Activated gamma-delta T cell (primary cell): ENCODE data around the gene AXDND1.

Experiments used
- DNase-seq: peaks from one replicate; lab custom pipeline; 2025; lab: John Stamatoyannopoulos, UW

The AXDND1 gene

GRCh38 chr1:179575497-179576314 is 209.9 kb downstream of the AXDND1 start, which contains the start of gene NPHS2:
NPHS2 (minus strand) TSS chr1:179575948; CDS start chr1:179575864, 84 bp downstream.
- no peak for DNase-seq

GRCh38 chr1:179576509-179576908 is 210.7 kb downstream of the AXDND1 start:
- no peak for DNase-seq

- DNase-seq, result no peak
These were observed 218.1 kb downstream of the AXDND1 start for GRCh38 chr1:179583771-179584320.

- no peak for DNase-seq
These were observed 220.5 kb downstream of the AXDND1 start for GRCh38 chr1:179586107-179586823.

GRCh38 chr1:179587336-179587735 is 221.6 kb downstream of the AXDND1 start:
- DNase-seq, result no peak

GRCh38 chr1:179588425-179589024 is 222.8 kb downstream of the AXDND1 start:
- no peak for DNase-seq

GRCh38 chr1:179589509-179589908 is 223.7 kb downstream of the AXDND1 start:
- no peak for DNase-seq

GRCh38 chr1:179590671-179591070 is 224.9 kb downstream of the AXDND1 start:
- DNase-seq, result no peak

GRCh38 chr1:179591253-179591591 is 225.5 kb downstream of the AXDND1 start:
- no peak for DNase-seq

GRCh38 chr1:179591592-179592580 is 226.1 kb downstream of the AXDND1 start, which contains the start of gene TDRD5:
TDRD5 (plus strand) TSS chr1:179591832; CDS start chr1:179592616, 784 bp downstream.
- no peak for DNase-seq

GRCh38 chr1:179598631-179599030 is 232.9 kb downstream of the AXDND1 start:
- DNase-seq, result no peak

GRCh38 chr1:179599623-179600249 is 234.0 kb downstream of the AXDND1 start:
- DNase-seq, result no peak

- no peak for DNase-seq
These were observed 235.3 kb downstream of the AXDND1 start for GRCh38 chr1:179601093-179601492.
